Measurements from ENCODE around the gene RHD.
"Not testable (repeated sequence)": the region's sequence is repeated elsewhere in the genome, so short reads cannot be mapped to it uniquely, and the experiment has no call there.

RHD gene

DNA sequence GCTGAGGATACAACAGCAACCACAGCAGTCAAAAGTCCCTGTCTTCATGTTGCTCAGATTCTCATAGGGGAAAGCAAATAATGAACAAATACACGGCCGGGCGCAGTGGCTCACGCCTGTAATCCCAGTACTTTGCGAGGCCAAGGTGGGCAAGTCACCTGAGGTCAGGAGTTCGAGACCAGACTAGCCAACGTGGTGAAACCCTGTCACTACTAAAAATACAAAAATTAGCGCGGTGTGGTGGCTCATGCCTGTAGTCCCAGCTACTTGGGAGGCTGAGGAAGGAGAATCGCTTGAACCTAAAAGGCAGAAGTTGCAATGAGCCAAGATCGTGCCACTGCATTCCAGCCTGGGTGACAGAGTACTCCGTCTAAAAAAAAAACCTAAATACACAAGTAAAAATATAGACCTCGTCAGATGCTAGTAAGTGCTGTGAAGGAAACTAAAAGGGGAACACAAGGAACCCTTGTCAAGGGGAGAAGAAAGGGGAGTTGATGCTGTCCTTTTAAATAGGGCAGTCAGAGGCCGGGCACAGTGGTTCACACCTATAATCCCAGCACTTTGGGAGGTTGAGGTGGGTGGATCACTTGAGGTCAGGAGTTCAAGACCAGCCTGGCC is 4.1 kb upstream of the RHD start:
- not testable (repeated sequence) for H3F3A ChIP-seq (ENCODE audit: insufficient read depth); H4K20me1 ChIP-seq (ENCODE audit: low read depth, low read length); H3K9me3 ChIP-seq (ENCODE audit: insufficient read depth, low read length); H3K27me3 ChIP-seq (ENCODE audit: low read length); H3K36me3 ChIP-seq (ENCODE audit: low read length); H3K79me2 ChIP-seq (ENCODE audit: insufficient read depth, low read length); H3K27ac ChIP-seq (ENCODE audit: low read depth, low read length); H3K9me2 ChIP-seq (replicated peaks; ENCODE audit: insufficient read depth, low read length)
- peak overlapping the region; percentile 44 for H3K4me3 ChIP-seq (ENCODE audit: insufficient read depth, low read length, poor library complexity, severe bottlenecking)
- H3K4me2 ChIP-seq (ENCODE audit: low read depth, low read length, poor library complexity, severe bottlenecking): peak overlapping the region; percentile 53
- H3K9ac ChIP-seq (ENCODE audit: low read length): peak overlapping the region; percentile 60
- peak overlapping the region; percentile 65 for H2AFZ ChIP-seq (ENCODE audit: low read depth, low read length, severe bottlenecking)

DNA sequence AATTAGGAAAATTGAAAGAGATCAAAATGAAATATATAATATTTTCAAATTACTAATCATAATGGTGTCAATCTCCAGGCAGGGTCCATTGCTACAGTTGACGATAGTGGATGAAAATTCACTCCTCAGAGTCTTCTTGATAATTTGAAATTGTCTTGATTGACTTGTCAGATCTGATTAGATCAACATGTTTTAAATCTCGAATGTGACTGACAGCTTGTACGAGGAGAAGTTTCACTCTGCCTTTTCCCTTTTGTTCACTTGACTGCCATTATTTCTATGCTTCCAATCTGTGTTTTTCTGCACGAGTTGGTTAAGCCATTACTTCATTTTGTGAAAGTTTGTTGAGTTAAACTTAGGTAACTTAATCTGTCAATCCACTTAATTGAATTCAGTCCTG is 3.3 kb downstream of the RHD start:
- not testable (repeated sequence) for H3K36me3 ChIP-seq (ENCODE audit: low read length); H4K20me1 ChIP-seq (ENCODE audit: low read depth, low read length); H3K4me2 ChIP-seq (ENCODE audit: low read depth, low read length, poor library complexity, severe bottlenecking); H3K79me2 ChIP-seq (ENCODE audit: insufficient read depth, low read length); H3K4me3 ChIP-seq (ENCODE audit: insufficient read depth, low read length, poor library complexity, severe bottlenecking); H3F3A ChIP-seq (ENCODE audit: insufficient read depth); H2AFZ ChIP-seq (ENCODE audit: low read depth, low read length, severe bottlenecking); H3K9ac ChIP-seq (ENCODE audit: low read length); H3K9me3 ChIP-seq (ENCODE audit: insufficient read depth, low read length); H3K27ac ChIP-seq (ENCODE audit: low read depth, low read length); H3K27me3 ChIP-seq (ENCODE audit: low read length); H3K9me2 ChIP-seq (replicated peaks; ENCODE audit: insufficient read depth, low read length)

DNA sequence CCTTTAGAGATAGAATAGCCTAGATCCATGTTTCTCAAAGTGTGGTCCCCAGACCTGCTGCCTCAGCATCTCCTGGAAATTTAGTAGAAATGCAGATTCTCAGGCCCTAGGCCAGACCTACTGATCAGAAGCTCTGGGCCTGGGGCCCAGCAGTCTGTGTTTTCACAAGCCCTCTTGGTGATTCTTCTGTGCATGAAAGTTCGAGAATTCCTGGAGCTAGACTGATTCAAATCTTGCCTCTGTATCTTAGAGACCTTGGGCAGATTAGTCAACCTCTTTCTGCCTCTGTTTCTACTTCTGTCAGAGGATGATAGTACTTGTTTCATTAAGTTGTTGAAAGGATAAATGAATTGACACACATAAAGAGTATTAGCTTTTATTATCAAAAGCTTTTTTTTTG is 5.0 kb downstream of the RHD start:
- H3K4me2 ChIP-seq (ENCODE audit: low read depth, low read length, poor library complexity, severe bottlenecking); H3K9me2 ChIP-seq (replicated peaks; ENCODE audit: insufficient read depth, low read length); H3F3A ChIP-seq (ENCODE audit: insufficient read depth); H2AFZ ChIP-seq (ENCODE audit: low read depth, low read length, severe bottlenecking); H3K27ac ChIP-seq (ENCODE audit: low read depth, low read length); H3K27me3 ChIP-seq (ENCODE audit: low read length); H3K9me3 ChIP-seq (ENCODE audit: insufficient read depth, low read length); H3K36me3 ChIP-seq (ENCODE audit: low read length); H3K9ac ChIP-seq (ENCODE audit: low read length); H3K79me2 ChIP-seq (ENCODE audit: insufficient read depth, low read length); H4K20me1 ChIP-seq (ENCODE audit: low read depth, low read length); H3K4me3 ChIP-seq (ENCODE audit: insufficient read depth, low read length, poor library complexity, severe bottlenecking): not testable (repeated sequence)

DNA sequence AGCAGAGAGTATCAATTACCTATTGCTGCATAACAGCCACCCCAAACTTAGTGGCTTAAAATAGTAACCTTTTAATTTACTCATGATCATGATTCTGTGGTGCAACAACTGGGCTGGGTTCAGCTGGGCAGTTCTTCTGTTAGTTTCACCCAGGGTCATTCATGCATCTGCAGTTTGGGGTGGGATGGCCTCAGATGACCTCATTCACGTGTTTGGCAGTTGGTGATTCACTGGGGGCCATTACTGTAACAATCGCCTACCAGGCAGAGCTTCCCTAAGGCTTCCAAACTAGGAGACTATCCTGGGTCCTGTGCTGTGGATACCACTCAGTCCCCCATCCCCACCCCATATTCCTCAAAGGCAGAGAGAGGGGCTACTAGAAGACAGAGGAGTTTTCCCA is 6.0 kb downstream of the RHD start:
- not testable (repeated sequence) for H3F3A ChIP-seq (ENCODE audit: insufficient read depth); H3K9me2 ChIP-seq (replicated peaks; ENCODE audit: insufficient read depth, low read length); H3K9ac ChIP-seq (ENCODE audit: low read length); H3K36me3 ChIP-seq (ENCODE audit: low read length); H3K9me3 ChIP-seq (ENCODE audit: insufficient read depth, low read length); H4K20me1 ChIP-seq (ENCODE audit: low read depth, low read length); H3K4me3 ChIP-seq (ENCODE audit: insufficient read depth, low read length, poor library complexity, severe bottlenecking); H3K4me2 ChIP-seq (ENCODE audit: low read depth, low read length, poor library complexity, severe bottlenecking); H3K79me2 ChIP-seq (ENCODE audit: insufficient read depth, low read length); H3K27me3 ChIP-seq (ENCODE audit: low read length); H2AFZ ChIP-seq (ENCODE audit: low read depth, low read length, severe bottlenecking); H3K27ac ChIP-seq (ENCODE audit: low read depth, low read length)

DNA sequence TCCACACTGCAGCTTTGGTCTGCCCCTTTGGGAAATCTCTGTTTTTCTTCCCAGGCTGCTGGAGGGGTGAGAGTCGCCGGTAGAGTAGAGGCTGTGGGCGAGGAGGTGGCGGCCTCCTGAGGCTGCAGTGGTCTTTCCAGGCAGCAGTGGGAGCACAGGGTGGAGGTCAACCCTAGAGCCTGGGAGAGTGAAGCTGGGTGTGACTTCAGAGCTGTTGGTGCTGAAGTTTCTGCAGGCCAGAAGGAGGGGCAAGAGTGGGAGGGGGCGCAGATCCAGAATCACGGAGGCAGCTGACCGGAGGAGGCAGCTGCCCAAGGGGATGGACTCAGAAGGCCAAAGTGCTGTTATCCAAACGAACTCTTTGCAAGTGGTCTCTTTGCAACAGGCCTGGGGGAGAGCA is 6.5 kb downstream of the RHD start:
- not testable (repeated sequence) for H3K36me3 ChIP-seq (ENCODE audit: low read length); H3K79me2 ChIP-seq (ENCODE audit: insufficient read depth, low read length); H3K9me2 ChIP-seq (replicated peaks; ENCODE audit: insufficient read depth, low read length); H3K9ac ChIP-seq (ENCODE audit: low read length); H2AFZ ChIP-seq (ENCODE audit: low read depth, low read length, severe bottlenecking); H4K20me1 ChIP-seq (ENCODE audit: low read depth, low read length); H3K9me3 ChIP-seq (ENCODE audit: insufficient read depth, low read length); H3K4me2 ChIP-seq (ENCODE audit: low read depth, low read length, poor library complexity, severe bottlenecking); H3K27me3 ChIP-seq (ENCODE audit: low read length); H3F3A ChIP-seq (ENCODE audit: insufficient read depth); H3K27ac ChIP-seq (ENCODE audit: low read depth, low read length); H3K4me3 ChIP-seq (ENCODE audit: insufficient read depth, low read length, poor library complexity, severe bottlenecking)

DNA sequence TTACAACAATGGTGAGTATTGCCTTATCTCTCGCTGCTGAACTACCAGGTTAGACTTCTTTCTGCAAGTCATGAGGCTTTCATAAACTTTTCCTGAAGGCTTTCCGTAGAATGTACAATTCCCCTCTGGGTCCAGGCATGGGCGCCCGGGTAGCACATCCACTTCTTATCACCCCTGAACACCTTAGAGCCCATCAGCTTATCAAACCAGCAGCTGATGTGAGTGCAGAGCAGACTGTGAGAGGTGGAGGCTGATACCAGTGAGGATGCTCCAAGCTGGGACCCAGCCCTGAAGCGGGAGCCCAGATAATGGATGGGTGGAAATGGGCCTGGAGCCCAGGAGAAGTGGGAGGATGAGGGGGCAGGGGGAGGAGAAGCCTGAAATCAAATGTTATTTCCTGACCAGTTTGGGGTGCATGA is 7.4 kb downstream of the RHD start:
- not testable (repeated sequence) for H3K79me2 ChIP-seq (ENCODE audit: insufficient read depth, low read length); H2AFZ ChIP-seq (ENCODE audit: low read depth, low read length, severe bottlenecking); H3K4me2 ChIP-seq (ENCODE audit: low read depth, low read length, poor library complexity, severe bottlenecking); H3F3A ChIP-seq (ENCODE audit: insufficient read depth); H3K4me3 ChIP-seq (ENCODE audit: insufficient read depth, low read length, poor library complexity, severe bottlenecking); H3K9me2 ChIP-seq (replicated peaks; ENCODE audit: insufficient read depth, low read length); H3K27ac ChIP-seq (ENCODE audit: low read depth, low read length); H3K9me3 ChIP-seq (ENCODE audit: insufficient read depth, low read length); H3K9ac ChIP-seq (ENCODE audit: low read length); H3K36me3 ChIP-seq (ENCODE audit: low read length); H4K20me1 ChIP-seq (ENCODE audit: low read depth, low read length); H3K27me3 ChIP-seq (ENCODE audit: low read length)

DNA sequence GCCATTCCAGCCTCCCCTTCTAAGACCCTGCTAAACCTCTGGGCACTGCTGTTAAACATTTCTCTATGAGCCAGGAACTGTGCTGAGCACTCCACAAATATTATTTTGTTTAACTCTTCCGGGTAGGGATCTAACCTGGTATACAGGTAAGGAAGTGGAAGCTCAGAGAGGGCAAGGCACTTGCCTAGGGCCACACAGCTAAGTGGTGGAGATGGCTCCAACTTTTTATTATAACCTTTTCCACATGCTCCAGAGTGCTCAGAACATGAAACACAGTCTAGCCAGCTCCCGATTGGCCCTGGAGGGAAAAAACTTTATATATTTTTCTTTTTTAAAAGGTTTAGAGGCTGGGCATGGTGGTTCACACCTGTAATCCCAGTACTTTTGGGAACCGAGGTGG is 13.6 kb downstream of the RHD start:
- not testable (repeated sequence) for H3K9ac ChIP-seq (ENCODE audit: low read length); H3K9me3 ChIP-seq (ENCODE audit: insufficient read depth, low read length); H3F3A ChIP-seq (ENCODE audit: insufficient read depth); H3K79me2 ChIP-seq (ENCODE audit: insufficient read depth, low read length); H3K4me3 ChIP-seq (ENCODE audit: insufficient read depth, low read length, poor library complexity, severe bottlenecking); H2AFZ ChIP-seq (ENCODE audit: low read depth, low read length, severe bottlenecking); H3K4me2 ChIP-seq (ENCODE audit: low read depth, low read length, poor library complexity, severe bottlenecking); H3K9me2 ChIP-seq (replicated peaks; ENCODE audit: insufficient read depth, low read length); H3K27ac ChIP-seq (ENCODE audit: low read depth, low read length); H4K20me1 ChIP-seq (ENCODE audit: low read depth, low read length); H3K27me3 ChIP-seq (ENCODE audit: low read length); H3K36me3 ChIP-seq (ENCODE audit: low read length)

DNA sequence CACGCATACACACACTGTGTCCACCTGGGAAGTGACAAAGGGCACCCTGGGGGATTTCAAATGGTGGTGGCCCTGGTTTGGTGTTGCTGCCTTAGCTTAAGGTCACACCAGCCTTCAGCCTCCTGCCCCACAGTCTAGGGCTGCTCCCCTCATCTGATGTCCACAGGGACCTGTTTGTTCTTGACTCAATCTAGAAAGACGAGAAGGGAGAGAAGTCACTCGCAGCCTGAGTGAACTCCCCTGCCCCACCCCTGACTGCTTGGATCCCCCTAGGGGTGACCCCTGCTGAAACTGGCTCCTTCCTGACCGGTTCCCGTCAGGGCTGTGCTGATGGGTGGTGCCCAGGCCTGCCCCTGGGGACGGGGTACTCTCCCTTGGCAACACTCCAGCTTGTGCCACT is 14.9 kb downstream of the RHD start:
- not testable (repeated sequence) for H3K27ac ChIP-seq (ENCODE audit: low read depth, low read length); H3F3A ChIP-seq (ENCODE audit: insufficient read depth); H3K4me2 ChIP-seq (ENCODE audit: low read depth, low read length, poor library complexity, severe bottlenecking); H3K9me3 ChIP-seq (ENCODE audit: insufficient read depth, low read length); H3K79me2 ChIP-seq (ENCODE audit: insufficient read depth, low read length); H3K9me2 ChIP-seq (replicated peaks; ENCODE audit: insufficient read depth, low read length); H3K36me3 ChIP-seq (ENCODE audit: low read length); H2AFZ ChIP-seq (ENCODE audit: low read depth, low read length, severe bottlenecking); H4K20me1 ChIP-seq (ENCODE audit: low read depth, low read length); H3K4me3 ChIP-seq (ENCODE audit: insufficient read depth, low read length, poor library complexity, severe bottlenecking); H3K27me3 ChIP-seq (ENCODE audit: low read length); H3K9ac ChIP-seq (ENCODE audit: low read length)
